Choroid plexus epithelial cell (primary cell): Measurements from ENCODE around the gene STARD13.

ENCODE experiments used
- DNase-seq: peaks from one replicate; pipeline ENCODE4 v3.0.0-alpha.2; 2010; ENCODE audit warnings: low read depth
- H3K4me3 ChIP-seq: 2 replicates; pipeline ENCODE4 v1.5.1; 2011; ENCODE audit warnings: low read depth, mild to moderate bottlenecking, control low read depth, low read length, moderate library complexity
- TF ChIP-seq, protein P1 (sequence below): conservative IDR thresholded peaks from 2 replicates; pipeline ENCODE4 v1.5.1; 2011; ENCODE audit warnings: low read depth, mild to moderate bottlenecking, control low read depth, inconsistent platforms, low read length, moderate library complexity

STARD13 gene

DNA sequence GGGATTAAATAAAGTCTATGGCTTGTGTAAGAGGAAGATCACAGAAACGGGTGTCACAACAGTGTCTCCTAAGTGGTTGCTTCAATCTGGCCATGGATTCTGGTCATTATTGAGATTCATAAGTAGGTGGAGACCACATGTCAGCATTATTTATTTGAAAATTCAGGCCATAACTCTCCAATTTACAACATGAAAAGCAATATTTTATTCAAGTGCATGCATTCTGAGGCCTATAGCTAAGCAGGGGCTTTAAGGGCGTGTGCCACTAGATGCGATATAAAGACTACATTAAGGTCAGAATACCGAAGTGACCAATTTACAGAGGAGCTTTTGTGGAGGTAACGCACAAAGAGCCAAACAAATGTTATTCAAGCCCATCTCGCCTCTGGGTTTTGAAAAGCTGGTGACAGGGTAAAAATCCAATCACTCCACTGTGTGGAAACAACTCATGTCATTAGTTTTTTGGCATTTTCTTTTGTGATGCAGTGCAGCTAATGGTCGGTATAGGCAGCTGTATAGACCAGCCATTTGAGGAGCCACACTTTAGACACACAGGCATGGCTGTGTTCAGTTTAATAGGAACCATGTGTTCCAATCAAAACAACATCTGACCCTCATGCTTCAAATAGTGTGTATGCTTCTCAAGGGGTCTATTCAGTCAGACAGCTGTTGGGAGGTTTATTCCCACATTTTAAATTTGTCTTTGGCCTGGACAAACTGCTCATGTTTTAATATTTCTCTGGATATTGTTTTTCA is 145.6 kb downstream of the STARD13 start:
- DNase-seq = no peak
- TF ChIP-seq, protein P1, sequence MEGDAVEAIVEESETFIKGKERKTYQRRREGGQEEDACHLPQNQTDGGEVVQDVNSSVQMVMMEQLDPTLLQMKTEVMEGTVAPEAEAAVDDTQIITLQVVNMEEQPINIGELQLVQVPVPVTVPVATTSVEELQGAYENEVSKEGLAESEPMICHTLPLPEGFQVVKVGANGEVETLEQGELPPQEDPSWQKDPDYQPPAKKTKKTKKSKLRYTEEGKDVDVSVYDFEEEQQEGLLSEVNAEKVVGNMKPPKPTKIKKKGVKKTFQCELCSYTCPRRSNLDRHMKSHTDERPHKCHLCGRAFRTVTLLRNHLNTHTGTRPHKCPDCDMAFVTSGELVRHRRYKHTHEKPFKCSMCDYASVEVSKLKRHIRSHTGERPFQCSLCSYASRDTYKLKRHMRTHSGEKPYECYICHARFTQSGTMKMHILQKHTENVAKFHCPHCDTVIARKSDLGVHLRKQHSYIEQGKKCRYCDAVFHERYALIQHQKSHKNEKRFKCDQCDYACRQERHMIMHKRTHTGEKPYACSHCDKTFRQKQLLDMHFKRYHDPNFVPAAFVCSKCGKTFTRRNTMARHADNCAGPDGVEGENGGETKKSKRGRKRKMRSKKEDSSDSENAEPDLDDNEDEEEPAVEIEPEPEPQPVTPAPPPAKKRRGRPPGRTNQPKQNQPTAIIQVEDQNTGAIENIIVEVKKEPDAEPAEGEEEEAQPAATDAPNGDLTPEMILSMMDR = no peak
- no peak overlapping the region for H3K4me3 ChIP-seq

DNA sequence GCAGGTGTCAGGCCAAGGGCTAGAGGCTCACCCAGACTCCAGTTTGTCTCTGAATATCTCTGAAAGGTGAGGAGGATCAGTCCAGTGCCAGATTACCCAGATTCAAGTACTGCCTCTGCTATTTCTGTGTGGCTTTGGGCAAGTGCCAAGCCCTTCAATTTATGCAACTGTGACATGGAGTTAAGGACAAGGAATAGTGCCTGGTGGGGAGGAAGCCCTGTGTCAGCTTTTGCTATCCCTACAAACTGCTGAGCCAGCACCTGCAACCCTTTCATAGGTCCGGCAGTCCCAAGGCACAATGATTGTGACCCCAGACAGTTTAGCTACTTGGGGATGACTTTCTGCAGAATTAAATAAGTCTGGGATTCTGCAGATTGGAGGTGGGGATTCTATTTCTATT is 146.4 kb downstream of the STARD13 start:
- no peak for DNase-seq
- H3K4me3 ChIP-seq = no peak overlapping the region
- TF ChIP-seq, protein P1 = no peak

DNA sequence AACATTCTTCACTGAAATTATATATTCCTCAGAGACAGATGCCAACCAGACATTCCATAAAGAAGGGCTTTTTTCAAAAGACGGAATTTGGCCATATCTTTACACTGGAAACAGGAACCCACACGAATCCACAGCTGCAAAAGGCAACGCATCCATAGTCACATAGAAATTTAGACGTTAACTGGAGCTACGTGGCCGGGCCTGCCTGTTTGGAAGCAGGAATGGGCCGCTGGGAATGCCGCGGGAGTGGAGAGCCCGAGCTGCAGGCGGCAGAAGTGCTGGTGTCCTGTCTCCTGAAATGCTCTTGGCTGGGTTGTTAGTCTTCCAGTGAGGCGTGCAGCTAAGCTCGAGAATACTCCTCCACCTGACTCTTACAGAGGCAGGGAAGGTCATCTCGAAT is 147.1 kb downstream of the STARD13 start:
- TF ChIP-seq, protein P1 = no peak
- DNase-seq = no peak
- H3K4me3 ChIP-seq = no peak overlapping the region

DNA sequence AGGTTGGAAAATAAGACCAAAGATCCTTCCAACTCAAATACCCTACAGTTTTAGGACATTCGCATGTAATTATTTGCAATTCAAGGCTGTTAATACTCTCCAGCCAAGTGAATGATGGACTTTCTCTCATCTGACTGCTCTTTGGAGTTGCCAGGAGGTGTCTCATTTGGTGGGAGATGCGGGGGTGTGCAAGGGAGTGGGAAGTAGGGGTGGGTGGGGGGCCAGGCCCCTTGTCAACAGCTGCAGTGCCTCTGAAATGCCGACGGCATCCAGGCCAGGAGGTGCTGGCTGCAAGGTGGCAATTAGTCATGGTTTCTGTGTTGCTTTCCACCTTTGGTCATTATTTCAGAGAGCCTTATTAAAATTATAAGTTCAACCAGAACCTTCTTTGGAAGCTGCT is 147.8 kb downstream of the STARD13 start:
- DNase-seq = no peak
- H3K4me3 ChIP-seq = no peak overlapping the region
- TF ChIP-seq, protein P1 = no peak

DNA sequence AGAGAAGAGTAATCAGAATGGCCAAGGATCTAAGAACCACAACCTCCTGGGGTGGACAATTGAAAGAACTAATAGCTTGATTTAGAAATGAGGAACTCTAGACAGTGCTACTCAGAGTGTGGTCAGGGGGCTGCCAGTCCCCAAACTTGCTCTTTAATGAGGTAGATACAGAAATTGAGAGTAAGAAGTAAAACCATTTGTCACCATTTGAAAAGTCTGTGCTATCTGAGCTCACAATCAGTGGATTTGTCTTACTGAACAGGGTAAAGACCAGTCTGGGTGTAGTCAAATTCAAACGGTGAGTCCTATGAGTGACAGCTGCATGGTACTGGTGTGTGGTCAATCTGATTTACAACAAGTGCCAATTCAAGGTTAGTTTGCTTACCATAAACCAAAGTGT is 150.5 kb downstream of the STARD13 start:
- DNase-seq = no peak
- H3K4me3 ChIP-seq = no peak overlapping the region

DNA sequence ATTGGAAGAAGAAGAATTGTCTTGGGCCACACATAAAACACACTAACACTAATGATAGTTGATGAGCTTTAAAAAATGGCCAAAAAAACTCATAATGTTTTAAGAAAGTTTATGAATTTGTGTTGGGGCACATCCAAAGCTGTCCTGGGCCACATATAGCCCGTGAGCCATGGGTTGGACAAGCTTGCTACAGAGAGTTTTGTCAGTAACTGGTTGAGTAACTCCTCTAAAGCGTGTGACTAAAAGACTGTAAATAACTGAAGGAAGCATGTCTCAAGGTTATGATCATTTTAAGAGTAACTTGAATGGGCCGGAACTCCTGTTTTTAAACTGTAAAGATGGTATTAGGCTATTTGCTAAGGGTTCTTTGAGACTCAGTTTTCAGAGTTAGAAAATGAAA is 151.3 kb downstream of the STARD13 start:
- H3K4me3 ChIP-seq = no peak overlapping the region
- peak; percentile 49 for DNase-seq
- TF ChIP-seq, protein P1 = no peak

More for the DNA sequence above, 150.5 kb downstream of the STARD13 start:
- TF ChIP-seq, protein P1 = no peak
